ENCODE data around the gene ALPG. TPM values are rescaled to one million over a fixed set of nuclear protein-coding genes. Genes with fewer than 3 reads are reported as not detected.
"Not testable (repeated sequence)": the region's sequence is repeated elsewhere in the genome, so short reads cannot be mapped to it uniquely, and the experiment has no call there.

Gene ALPG
- total RNA-seq, 1 donor from 2014 or later, result not detected

DNA sequence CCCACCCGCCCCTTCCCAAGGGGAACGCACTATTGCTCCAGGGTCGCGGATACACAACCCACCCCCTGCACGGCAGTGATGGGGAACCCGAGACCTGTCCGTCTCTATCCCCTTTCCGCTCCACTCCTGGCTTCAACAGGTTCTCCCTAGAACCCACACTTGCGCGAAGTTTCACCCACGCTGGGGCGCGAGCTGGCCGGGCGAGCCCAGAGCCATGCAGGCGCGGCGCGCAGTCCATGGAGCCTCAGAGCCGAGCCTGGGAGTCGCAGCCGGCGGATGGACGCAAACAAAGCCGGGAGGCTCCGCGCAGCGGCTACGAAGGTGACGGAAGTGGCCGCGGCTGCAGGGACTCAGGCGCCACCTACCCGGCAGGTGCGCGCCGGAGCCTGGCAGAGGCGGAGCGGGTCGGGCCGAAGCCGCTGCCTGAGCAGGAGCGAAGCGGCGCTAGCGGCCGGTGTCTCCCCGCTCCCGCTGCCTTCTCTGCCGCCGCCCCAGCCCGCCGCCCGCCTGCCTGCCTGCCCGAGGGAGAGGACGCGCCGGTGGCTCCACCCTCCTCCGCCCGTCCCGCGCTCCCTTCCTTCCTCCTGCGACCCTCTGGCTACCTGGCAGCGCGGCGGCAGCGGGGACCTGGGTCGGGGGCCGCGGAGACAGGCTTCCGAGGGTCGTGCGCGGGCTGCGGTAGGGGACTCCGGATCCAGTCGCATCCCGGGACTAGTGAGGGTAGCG is 14.0 kb downstream of the ALPG start:
- ATAC-seq, result peak; percentile 67

GRCh38 chr2:232421189-232421785 is 14.6 kb downstream of the ALPG start:
- ATAC-seq, result peak; percentile 27

- no peak for ATAC-seq
Observed at GRCh38 chr2:232422051-232422450, 15.4 kb downstream of the ALPG start.

DNA sequence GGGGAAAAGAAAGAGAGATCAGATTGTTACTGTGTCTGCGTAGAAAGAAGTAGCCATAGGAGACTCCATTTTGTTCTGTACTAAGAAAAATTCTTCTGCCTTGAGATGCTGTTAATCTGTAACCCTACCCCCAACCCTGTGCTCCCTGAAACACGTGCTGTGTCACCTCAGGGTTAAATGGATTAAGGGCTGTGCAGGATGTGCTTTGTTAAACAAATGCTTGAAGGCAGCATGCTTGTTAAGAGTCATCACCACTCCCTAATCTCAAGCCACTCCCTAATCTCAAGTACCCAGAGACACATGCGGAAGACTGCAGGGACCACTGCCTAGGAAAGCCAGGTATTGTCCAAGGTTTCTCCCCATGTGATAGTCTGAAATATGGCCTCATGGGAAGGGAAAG is 16.4 kb downstream of the ALPG start:
- ATAC-seq, result not testable (repeated sequence)

GRCh38 chr2:232423407-232423806 is 16.8 kb downstream of the ALPG start:
- not testable (repeated sequence) for ATAC-seq

DNA sequence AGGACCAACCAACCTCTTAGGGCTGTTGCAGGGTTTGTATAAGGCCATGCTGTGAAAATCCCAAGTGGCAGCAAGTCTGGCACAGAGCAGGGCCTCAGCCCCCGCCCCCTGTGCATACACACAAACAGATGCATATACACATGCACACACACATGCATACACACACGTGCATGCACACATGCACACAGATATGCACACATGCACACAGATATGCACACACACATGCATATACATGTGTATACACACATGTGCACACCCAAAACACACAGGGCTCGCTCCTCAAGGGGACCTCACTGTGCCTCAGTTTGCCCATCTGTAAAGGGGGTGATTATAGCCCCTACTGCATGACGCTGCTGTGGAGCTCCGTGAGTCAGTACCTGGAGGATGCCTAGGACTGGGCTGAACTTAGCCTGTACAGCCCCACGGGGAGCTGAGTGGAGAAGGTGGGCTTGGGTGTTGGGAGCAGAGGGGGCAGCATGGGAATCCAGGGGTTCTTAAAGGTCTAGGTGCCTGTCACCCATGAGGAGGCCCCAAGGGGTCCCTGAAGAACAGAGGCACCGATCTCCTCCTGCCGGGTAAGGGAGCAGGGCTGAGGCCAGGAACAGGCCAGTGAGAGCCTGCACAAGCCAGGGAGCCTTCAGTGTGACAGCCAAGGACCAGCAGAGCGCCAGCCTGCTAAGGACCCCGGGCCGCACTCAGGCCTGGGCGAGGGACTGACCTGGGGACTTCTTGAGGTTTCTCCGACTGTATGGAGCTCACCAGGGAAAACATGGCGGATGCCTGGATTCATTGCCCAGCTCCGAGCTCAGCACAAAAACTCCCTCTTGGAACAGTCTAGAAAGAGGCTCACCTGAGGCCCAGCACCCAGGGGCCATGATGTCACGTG is 25.3 kb downstream of the ALPG start:
- ATAC-seq, result no peak

DNA sequence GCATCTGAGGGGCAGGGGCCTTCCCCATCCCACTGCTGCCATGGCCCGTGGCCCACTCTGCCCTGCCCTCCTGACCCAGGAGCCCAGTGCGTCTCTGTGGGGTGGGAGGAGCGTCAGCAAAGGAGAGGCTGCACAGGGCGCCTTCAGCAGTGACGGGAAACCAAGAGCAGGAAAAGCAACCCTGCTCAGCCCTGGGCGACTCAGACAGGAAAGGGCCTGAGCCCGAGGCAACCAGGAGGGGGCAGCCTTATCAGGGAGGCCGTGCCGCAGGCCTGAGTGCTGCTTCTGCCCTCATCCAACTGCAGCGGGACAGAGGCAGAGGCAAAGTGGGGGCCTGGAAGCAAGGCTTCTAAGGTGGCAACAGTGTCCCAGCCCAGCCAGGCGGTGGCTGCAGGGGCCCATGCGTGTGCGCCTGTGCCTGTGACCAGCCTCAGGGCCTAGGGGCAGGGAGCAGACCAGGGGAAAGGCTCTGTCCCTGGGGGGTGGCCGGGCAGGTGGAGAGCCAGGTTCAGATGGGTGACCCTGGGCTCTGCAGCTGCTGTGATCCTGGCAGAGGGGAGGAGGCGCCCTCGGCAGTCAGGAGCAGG is 26.0 kb downstream of the ALPG start:
- peak; percentile 40 for ATAC-seq

DNA sequence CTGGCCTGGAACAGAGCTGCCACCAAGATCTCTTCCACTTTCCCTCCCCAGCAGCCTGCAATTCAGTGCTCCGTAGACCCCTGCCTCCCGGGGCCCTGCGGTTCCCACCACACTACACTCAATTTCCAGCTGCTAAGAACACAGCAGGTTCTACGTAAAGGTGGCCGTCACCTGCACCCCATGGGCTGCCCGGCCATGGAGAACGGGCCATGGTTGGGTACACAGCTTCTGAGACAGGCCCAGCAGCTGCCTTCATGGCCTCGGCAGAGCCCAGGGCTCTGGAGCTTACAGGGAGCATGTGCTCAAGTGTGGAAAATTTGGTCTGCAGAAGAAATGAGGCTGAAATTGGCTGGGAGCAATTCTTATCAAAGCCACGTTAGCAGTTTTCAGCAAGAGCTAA is 27.0 kb downstream of the ALPG start:
- ATAC-seq, result not testable (repeated sequence)

- ATAC-seq, result no peak
Observed at GRCh38 chr2:232434091-232434490, 27.4 kb downstream of the ALPG start.

DNA sequence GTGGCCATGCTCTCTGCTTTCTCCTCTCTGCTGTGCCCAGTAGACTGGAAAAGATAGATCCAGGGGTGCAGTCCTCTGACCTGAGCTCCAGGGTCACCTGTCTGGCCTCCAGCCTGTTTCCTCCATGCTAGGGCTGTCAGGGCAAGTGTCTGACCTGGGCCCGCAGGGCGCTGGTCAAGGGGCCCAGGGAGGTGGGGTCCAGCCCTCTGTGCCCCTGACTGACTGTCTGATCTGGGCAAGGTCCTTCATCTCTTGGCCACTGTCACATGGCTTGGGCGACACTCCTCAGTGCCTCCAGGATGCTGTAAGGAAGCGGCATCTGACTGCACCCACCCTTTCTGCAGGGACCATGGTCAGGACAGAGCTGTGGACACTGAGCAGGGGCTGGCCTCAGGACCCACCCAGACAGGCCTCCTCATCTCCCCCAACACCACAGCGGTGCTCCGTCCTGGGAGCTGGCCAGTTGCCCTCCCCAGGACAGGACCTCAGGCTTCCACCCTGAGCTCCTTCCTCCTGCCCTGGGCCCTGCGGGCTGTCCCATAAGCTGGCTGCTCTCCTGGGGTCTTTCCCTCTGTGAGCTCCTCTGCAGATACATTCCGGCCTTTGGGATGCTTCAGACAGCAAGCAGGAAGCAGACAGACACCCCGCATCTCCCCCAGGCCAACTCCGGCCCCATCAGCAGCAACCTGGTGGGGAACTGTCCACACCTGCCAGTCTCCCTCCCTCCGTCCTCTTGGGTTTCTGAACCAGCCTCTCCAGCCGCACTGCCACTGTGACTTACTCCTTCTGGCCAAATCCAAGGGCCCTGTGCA is 28.1 kb downstream of the ALPG start:
- ATAC-seq, result no peak

DNA sequence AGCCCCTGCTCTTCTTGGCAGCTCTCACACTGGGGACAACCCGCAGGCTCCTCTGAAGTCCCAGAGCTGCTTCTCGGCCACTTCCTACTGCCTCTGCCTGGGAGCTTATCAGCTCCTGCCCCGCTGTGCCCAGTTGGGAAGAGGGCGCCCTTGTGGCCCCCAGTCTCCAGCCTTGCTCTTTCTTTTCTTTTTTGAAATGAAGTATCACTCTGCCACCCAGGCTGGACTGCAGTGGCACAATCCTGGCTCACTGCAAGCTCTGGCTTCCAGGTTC is 28.7 kb downstream of the ALPG start:
- ATAC-seq, result no peak

- ATAC-seq, result no peak
Observed at GRCh38 chr2:232435805-232436204, 29.2 kb downstream of the ALPG start.

- no peak for ATAC-seq
Observed at GRCh38 chr2:232436381-232437194, 29.9 kb downstream of the ALPG start.

- ATAC-seq, result no peak
Observed at GRCh38 chr2:232437195-232437571, 30.5 kb downstream of the ALPG start.

GRCh38 chr2:232438091-232438490 is 31.4 kb downstream of the ALPG start:
- ATAC-seq, result no peak

GRCh38 chr2:232438951-232439757 is 32.5 kb downstream of the ALPG start:
- peak; percentile 61 for ATAC-seq

DNA sequence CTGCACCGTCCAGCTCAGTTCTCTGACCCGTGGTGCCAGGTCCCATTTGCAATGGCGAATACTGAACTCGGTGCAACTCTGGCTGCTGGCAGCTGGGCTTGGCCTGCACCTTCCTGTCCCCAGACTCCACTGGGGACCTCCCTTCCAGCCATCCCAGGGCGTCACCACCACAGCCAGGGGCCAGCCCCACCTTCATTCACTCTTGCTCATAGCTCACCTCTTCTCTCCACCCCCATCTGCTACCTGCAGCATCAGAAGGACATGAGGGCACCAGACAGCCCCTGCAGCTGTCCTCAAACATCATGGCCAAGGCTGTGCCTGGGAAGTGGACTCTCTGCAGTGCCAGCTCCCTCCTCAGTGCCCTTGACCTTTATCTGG is 33.1 kb downstream of the ALPG start:
- ATAC-seq, result no peak

GRCh38 chr2:232440220-232441018 is 33.8 kb downstream of the ALPG start:
- ATAC-seq, result peak; percentile 84

DNA sequence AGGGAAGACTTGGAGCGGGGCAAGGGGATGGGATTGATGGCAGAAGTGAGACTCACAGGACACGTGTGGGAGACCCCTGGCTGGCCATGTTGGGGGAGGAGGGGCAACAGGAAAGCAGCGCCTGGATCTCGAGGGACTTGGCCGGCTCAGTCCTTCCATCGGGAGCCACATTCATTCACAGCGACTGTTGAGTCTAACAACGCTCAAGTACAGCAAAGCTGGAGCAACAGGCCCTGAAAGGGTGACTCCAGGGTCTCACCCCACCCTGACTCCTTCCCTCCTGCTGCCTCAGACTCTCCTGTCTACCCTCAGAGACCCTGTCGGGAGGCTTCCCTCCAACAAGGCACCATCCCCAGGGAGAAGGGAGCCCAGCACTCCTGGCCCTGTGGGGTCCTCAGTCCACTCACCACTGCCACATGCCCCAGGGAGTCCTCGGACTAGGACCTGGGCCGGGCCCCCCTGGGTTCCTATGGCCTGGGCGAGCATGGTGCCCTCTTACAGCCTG is 34.6 kb downstream of the ALPG start:
- no peak for ATAC-seq

- ATAC-seq, result not testable (repeated sequence)
Observed at GRCh38 chr2:232441922-232442321, 35.3 kb downstream of the ALPG start.

Data from esophagus mucosa (tissue), 1 donor.